HG02970 (cell line): ENCODE results near the gene ZYX.
"Not testable (repeated sequence)": the region's sequence is repeated elsewhere in the genome, so short reads cannot be mapped to it uniquely, and the experiment has no call there.

ENCODE experiments used
- ATAC-seq: cut with Tn5 transposase; IDR thresholded peaks from one replicate; pipeline ENCODE4 v1.9.1; 2021; ENCODE audit warnings: mild to moderate bottlenecking, moderate library complexity, moderate number of reproducible peaks; ENCODE audit not compliant: unreplicated experiment, low FRiP score

ZYX gene

GRCh38 chr7:143396625-143397556, 15.7 kb downstream of the ZYX start:
- ATAC-seq, result no peak

GRCh38 chr7:143397710-143398530, 16.8 kb downstream of the ZYX start:
- ATAC-seq, result no peak

- no peak for ATAC-seq
These were observed 17.5 kb downstream of the ZYX start for GRCh38 chr7:143398616-143399015.

- ATAC-seq, result no peak
These were observed 18.0 kb downstream of the ZYX start for GRCh38 chr7:143399151-143399550.

GRCh38 chr7:143399642-143400041, 18.5 kb downstream of the ZYX start:
- no peak for ATAC-seq

- no peak for ATAC-seq
These were observed 20.1 kb downstream of the ZYX start for GRCh38 chr7:143401265-143401664.

- not testable (repeated sequence) for ATAC-seq
These were observed 21.1 kb downstream of the ZYX start for GRCh38 chr7:143402233-143402632.

GRCh38 chr7:143405173-143406001, 24.2 kb downstream of the ZYX start:
- no peak for ATAC-seq

- ATAC-seq, result no peak
These were observed 24.8 kb downstream of the ZYX start for GRCh38 chr7:143406002-143406357.

- ATAC-seq, result no peak
These were observed 26.4 kb downstream of the ZYX start for GRCh38 chr7:143407287-143408251.

GRCh38 chr7:143408252-143408685, 27.1 kb downstream of the ZYX start:
- ATAC-seq, result no peak

GRCh38 chr7:143408686-143409561, 27.8 kb downstream of the ZYX start, which contains the start of gene EPHA1:
TSS of gene EPHA1 (minus strand) at chr7:143408856. CDS start at chr7:143408805, 51 bp downstream.
- ATAC-seq, result no peak

- ATAC-seq, result no peak
These were observed 29.4 kb downstream of the ZYX start for GRCh38 chr7:143410521-143411004.

- no peak for ATAC-seq
These were observed 31.0 kb downstream of the ZYX start for GRCh38 chr7:143411976-143412708.

GRCh38 chr7:143413123-143413522, 32.0 kb downstream of the ZYX start:
- ATAC-seq, result no peak

- ATAC-seq, result not testable (repeated sequence)
These were observed 34.1 kb downstream of the ZYX start for GRCh38 chr7:143415209-143415608.

- no peak for ATAC-seq
These were observed 34.7 kb downstream of the ZYX start for GRCh38 chr7:143415742-143416397.
